ENCODE results near the gene CD6. TPM values are rescaled to one million over a fixed set of nuclear protein-coding genes. Genes with fewer than 3 reads are reported as not detected.

Gene CD6
- total RNA-seq, 1 donor from 2014 or later = 12.0 TPM

DNA sequence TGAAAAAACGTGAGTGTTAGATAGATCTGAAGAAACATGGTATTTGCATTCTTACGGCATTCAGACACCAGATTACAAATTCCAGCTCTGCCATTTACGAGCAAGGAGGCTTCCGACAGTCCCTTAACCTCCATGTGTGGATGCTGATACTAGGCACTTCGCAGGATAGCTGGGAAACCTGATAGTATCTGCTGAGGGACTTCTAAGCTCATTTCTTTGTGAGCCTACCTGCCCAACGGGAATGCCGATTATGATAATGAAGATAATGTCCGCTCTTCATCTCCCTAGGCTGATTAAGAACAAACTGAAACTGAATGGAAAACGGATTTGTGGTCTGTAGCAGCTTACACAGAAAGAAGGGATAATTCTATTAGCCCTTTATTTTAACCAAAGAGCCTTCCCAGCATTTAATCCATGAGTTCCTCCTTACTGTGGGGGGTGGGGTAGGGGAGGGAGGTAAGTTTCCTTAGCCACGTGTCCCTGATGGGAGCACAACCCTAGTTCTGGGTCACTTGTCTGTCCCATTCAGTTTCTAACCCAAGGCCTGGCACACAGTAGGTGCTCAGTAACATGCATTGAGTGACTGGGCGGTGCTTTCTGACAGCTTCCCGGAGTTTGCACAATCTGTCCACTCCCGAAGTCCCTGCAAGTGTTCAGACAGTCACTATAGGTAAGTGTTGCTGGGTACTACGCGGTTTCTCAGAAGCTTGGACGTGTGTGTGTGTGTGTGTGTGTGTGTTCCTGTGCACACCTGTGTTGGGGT, 39.2 kb downstream of the CD6 start:
- no peak overlapping the region for H3K4me3 Mint-ChIP-seq
- intact Hi-C loops (cut with micrococcal nuclease) = no loop called here
- no peak for ATAC-seq (ENCODE audit: low read depth)
- TF ChIP-seq, protein P1, sequence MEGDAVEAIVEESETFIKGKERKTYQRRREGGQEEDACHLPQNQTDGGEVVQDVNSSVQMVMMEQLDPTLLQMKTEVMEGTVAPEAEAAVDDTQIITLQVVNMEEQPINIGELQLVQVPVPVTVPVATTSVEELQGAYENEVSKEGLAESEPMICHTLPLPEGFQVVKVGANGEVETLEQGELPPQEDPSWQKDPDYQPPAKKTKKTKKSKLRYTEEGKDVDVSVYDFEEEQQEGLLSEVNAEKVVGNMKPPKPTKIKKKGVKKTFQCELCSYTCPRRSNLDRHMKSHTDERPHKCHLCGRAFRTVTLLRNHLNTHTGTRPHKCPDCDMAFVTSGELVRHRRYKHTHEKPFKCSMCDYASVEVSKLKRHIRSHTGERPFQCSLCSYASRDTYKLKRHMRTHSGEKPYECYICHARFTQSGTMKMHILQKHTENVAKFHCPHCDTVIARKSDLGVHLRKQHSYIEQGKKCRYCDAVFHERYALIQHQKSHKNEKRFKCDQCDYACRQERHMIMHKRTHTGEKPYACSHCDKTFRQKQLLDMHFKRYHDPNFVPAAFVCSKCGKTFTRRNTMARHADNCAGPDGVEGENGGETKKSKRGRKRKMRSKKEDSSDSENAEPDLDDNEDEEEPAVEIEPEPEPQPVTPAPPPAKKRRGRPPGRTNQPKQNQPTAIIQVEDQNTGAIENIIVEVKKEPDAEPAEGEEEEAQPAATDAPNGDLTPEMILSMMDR (IDR thresholded peaks at IDR 0.05) = no peak
- DNase-seq = no peak
- ChIA-PET POLR2A (interaction anchor here (0.7 to 0.8 kb wide), 3 partner anchors 20 to 50 kb away, joined by 3 to 8 read pairs (median 3); no protein-coding TSS in a partner anchor), CTCF (interaction anchor here (1.2 to 2.4 kb wide), 2 partner anchors 41 to 61 kb away, joined by 3 to 6 read pairs; no protein-coding TSS in a partner anchor)
- peaks cover 30% of the 10 kb centered on the region for H3K4me1 Mint-ChIP-seq
- no peak overlapping the region for H3K27ac Mint-ChIP-seq
- H3K27me3 Mint-ChIP-seq = peaks cover 6% of the 10 kb centered on the region
- no peaks in the 10 kb centered on the region for H3K36me3 Mint-ChIP-seq (ENCODE audit: low read depth)
- H3K9me3 Mint-ChIP-seq = no peaks in the 10 kb centered on the region

DNA sequence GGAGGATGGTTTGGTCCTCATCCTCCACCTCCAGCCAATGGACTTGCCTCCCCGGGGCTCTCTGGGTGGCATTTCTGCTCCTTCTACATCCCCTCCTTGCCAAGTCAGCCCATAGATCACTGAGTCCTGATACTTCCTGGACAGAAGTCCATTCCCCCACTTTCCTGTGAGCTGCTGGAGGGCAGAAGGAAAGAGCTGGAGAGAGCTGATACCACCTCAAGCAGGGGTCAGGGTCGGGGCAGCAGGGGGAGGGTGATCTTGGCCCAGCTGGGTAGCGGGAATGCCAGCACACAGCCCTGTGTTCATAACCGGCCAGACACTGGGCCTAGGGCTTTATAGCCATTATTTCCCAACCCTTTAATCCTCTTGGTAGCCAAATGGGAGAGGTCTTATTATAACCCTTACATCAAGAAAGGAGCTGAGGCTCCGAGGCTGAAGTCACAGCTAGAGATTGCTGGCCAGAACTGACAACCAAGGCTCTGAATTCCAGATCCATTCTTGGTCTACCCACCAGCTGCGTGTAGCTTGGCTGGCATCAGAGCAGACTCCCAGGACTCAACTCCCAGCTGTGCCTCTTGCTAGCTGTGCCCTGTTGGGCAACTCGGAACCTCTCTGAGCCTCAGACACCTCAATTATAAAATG, 39.9 kb downstream of the CD6 start:
- Mint-ChIP-seq H3K27me3 (peaks cover 4% of the 10 kb centered on the region), H3K9me3 (no peaks in the 10 kb centered on the region), H3K4me1 (peaks cover 30% of the 10 kb centered on the region), H3K27ac (no peak overlapping the region), H3K36me3 (ENCODE audit: low read depth) (no peaks in the 10 kb centered on the region), H3K4me3 (no peak overlapping the region)
- no peak for DNase-seq
- CTCF ChIA-PET = interaction anchor here (1.2 kb wide), 1 partner anchor 62 kb away, joined by 3 read pairs; no protein-coding TSS in a partner anchor
- POLR2A ChIA-PET = interaction anchor here (0.7 to 0.9 kb wide), 3 partner anchors 50 to 88 kb away, joined by 3 to 5 read pairs (median 3); no protein-coding TSS in a partner anchor
- TF ChIP-seq, protein P1 (IDR thresholded peaks at IDR 0.05) = no peak
- intact Hi-C loops (cut with micrococcal nuclease) = no loop called here
- no peak for ATAC-seq (ENCODE audit: low read depth)

DNA sequence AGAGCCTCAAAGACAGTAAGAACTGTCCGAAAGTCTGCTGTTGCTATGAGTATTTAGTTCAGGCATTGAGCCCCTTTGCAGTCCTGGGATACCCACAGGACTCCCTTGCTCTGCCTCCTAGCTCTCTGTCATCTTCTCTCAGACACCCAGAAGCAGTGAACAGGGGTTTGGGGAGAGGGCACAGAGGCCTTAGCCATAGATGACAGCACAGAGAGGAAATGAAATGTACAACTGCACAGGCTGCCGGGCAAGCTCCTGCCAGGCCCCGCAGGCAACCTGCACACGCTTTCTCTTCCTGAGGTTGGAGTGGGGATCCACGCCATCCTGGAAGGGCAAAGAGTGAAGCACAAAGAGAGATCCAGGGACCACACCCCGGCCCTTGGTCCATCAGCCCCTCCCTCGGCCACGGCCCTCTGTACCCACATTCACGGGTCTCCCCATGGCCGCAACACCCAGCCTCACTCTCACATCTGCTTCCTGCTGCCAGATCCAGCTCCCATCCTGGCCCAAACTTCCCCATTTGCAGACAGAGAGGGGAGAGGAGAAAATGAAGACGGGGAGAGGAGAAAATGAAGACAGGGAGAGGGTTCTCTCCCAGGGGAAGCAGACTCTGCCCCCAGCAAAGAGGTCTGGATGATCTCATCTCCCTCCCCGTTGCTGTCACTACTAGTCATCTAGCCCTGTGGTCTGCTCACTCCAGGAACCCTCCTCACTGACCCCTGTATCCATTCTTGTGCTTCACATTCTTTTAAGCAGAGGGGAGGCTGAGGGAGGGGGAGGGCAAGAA, 40.7 kb downstream of the CD6 start:
- ATAC-seq (ENCODE audit: low read depth) (peak; percentile 45), DNase-seq (no peak)
- TF ChIP-seq, protein P1 (IDR thresholded peaks at IDR 0.05) = no peak
- Mint-ChIP-seq H3K27me3 (no peaks in the 10 kb centered on the region), H3K4me1 (peaks cover 28% of the 10 kb centered on the region), H3K4me3 (peak overlapping the region; percentile 37), H3K9me3 (no peaks in the 10 kb centered on the region), H3K36me3 (ENCODE audit: low read depth) (no peaks in the 10 kb centered on the region), H3K27ac (no peak overlapping the region)
- intact Hi-C loops (cut with micrococcal nuclease) = no loop called here
- ChIA-PET CTCF (interaction anchor here (1.2 kb wide), 1 partner anchor 63 kb away, joined by 3 read pairs; no protein-coding TSS in a partner anchor), POLR2A (interaction anchor here (0.8 to 1.0 kb wide), 3 partner anchors 62 to 93 kb away, joined by 3 to 5 read pairs (median 3); no protein-coding TSS in a partner anchor)

DNA sequence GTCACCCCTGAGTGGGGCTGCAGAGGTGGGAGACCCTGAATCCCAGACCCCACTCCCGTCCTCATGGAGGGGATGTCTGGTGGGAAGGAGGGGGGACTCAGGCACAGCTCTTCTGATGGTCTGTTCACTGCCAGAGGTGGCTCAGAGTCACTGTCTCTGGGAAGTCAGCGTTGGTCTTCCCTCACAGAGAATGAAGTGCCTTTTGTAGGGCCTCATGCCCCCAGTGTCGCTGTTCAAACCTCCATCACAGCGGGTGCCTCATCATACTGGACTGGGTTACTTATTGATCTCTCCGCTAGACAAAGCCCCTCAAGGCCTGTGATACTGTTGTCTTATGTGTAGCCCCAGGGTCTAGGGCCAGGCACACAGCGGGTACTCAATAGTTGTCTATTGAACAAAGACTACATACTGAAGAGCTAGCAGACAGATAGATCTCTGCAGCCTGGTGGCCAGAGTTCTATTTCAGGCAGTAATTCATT, 41.3 kb downstream of the CD6 start:
- intact Hi-C loops (cut with micrococcal nuclease) = no loop called here
- H3K9me3 Mint-ChIP-seq = no peaks in the 10 kb centered on the region
- POLR2A ChIA-PET = interaction anchor here (1.0 kb wide), 2 partner anchors 10 to 94 kb away, joined by 3 read pairs; no protein-coding TSS in a partner anchor
- H3K4me1 Mint-ChIP-seq = peaks cover 26% of the 10 kb centered on the region
- no peaks in the 10 kb centered on the region for H3K27me3 Mint-ChIP-seq
- no peak for ATAC-seq (ENCODE audit: low read depth)
- H3K27ac Mint-ChIP-seq = no peak overlapping the region
- TF ChIP-seq, protein P1 (IDR thresholded peaks at IDR 0.05) = no peak
- no peak overlapping the region for H3K4me3 Mint-ChIP-seq
- DNase-seq = no peak
- no peaks in the 10 kb centered on the region for H3K36me3 Mint-ChIP-seq (ENCODE audit: low read depth)
- CTCF ChIA-PET = no interaction called here

Data from activated B cell treated with CpG ODN at 0.5 μM for 24 hours (primary cell).